GM13977 (cell line): ENCODE results near the gene AZU1.
A peak's percentile ranks its signal among the peaks of the same experiment; 100 is the strongest.

Experiments
- DNase-seq: peaks from one replicate; pipeline ENCODE4 v3.0.0; 2012; ENCODE audit warnings: low spot score
- in situ Hi-C: fragments of 300-500 bp; cut with MboI; formaldehyde crosslinking; loops from one replicate; pipeline ENCODE4 v1.12.0; 2022; ENCODE audit warnings: low sequenced_read_pairs, low pct_unique_long_range_greater_than_20kb, mixed read lengths, inconsistent platforms; ENCODE audit not compliant: unreplicated experiment
- TF ChIP-seq, protein P1 (sequence below): IDR thresholded peaks from 2 replicates; pipeline ENCODE4 v1.5.1; 2012; ENCODE audit warnings: mild to moderate bottlenecking, control low read depth; ENCODE audit not compliant: insufficient read depth; ENCODE audit errors: extremely low read depth, missing control alignments

Gene AZU1

DNA sequence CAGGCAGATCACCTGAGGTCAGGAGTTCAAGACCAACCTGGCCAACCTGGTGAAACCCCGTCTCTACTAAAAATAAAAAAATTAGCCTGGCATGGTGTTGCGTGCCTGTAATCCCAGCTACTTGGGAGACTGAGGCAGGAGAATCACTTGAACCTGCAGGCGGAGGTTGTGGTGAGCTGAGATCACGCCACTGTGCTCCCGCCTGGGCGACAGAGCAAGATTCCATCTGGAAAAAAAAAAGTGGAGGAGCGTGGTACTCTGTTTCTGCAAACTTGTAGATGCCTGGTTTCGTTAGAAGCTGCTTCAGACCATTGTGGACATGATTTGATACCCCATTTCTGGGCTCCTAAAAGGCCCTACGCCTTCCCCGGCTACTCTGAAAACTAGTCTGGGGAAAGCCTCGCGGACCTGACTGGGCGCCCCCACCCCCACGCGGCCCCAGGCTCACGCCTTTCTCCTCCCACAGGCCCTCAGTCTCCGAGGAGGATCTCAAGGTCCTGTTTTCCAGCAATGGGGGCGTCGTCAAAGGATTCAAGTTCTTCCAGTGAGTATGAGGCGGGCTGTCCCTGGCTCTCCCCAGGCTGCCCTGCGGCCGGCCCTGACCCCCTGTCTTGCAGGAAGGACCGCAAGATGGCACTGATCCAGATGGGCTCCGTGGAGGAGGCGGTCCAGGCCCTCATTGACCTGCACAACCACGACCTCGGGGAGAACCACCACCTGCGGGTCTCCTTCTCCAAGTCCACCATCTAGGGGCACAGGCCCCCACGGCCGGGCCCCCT is 17.4 kb upstream of the AZU1 start:
- DNase-seq = no peak
- in situ Hi-C loops = no loop called here
- TF ChIP-seq, protein P1, sequence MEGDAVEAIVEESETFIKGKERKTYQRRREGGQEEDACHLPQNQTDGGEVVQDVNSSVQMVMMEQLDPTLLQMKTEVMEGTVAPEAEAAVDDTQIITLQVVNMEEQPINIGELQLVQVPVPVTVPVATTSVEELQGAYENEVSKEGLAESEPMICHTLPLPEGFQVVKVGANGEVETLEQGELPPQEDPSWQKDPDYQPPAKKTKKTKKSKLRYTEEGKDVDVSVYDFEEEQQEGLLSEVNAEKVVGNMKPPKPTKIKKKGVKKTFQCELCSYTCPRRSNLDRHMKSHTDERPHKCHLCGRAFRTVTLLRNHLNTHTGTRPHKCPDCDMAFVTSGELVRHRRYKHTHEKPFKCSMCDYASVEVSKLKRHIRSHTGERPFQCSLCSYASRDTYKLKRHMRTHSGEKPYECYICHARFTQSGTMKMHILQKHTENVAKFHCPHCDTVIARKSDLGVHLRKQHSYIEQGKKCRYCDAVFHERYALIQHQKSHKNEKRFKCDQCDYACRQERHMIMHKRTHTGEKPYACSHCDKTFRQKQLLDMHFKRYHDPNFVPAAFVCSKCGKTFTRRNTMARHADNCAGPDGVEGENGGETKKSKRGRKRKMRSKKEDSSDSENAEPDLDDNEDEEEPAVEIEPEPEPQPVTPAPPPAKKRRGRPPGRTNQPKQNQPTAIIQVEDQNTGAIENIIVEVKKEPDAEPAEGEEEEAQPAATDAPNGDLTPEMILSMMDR = no peak

DNA sequence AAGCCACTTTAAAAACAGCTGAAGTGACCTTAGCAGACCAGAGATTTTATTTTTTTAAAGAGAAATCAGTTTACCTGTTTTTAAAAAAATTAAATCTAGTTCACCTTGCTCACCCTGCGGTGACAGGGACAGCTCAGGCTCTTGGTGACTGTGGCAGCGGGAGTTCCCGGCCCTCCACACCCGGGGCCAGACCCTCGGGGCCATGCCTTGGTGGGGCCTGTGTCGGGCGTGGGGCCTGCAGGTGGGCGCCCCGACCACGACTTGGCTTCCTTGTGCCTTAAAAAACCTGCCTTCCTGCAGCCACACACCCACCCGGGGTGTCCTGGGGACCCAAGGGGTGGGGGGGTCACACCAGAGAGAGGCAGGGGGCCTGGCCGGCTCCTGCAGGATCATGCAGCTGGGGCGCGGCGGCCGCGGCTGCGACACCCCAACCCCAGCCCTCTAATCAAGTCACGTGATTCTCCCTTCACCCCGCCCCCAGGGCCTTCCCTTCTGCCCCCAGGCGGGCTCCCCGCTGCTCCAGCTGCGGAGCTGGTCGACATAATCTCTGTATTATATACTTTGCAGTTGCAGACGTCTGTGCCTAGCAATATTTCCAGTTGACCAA is 16.7 kb upstream of the AZU1 start:
- TF ChIP-seq, protein P1 = no peak
- in situ Hi-C loops = no loop called here
- no peak for DNase-seq

DNA sequence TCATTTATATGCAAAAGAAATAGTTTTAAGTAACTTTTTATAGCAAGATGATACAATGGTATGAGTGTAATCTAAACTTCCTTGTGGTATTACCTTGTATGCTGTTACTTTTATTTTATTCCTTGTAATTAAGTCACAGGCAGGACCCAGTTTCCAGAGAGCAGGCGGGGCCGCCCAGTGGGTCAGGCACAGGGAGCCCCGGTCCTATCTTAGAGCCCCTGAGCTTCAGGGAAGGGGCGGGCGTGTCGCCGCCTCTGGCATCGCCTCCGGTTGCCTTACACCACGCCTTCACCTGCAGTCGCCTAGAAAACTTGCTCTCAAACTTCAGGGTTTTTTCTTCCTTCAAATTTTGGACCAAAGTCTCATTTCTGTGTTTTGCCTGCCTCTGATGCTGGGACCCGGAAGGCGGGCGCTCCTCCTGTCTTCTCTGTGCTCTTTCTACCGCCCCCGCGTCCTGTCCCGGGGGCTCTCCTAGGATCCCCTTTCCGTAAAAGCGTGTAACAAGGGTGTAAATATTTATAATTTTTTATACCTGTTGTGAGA is 16.1 kb upstream of the AZU1 start:
- TF ChIP-seq, protein P1 = no peak
- in situ Hi-C loops = no loop called here
- peak; percentile 43 for DNase-seq

DNA sequence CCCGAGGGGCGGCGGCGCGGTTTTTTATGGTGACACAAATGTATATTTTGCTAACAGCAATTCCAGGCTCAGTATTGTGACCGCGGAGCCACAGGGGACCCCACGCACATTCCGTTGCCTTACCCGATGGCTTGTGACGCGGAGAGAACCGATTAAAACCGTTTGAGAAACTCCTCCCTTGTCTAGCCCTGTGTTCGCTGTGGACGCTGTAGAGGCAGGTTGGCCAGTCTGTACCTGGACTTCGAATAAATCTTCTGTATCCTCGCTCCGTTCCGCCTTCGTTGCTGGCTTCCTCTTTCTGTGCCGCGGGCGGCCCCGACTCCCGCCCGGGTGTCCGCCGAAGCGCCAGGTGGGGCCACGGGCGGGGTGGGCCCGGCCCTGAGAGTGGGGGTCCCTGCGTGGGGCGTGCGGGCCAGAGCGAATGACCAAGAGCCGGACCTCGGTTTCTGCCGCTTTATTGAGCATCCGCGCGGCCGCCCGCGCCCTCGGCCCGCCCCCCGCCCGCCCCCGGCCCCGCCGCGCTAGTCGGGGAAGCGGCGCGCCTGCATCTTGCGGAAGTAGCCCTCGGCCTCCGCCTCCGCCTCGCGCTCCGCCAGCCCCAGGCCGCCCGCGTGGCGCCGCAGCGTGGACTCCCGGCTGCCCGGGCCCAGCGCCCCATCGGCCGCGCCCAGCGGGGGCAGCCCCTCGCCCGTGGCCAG is 15.4 kb upstream of the AZU1 start:
- TF ChIP-seq, protein P1 = no peak
- in situ Hi-C loops = no loop called here
- peak; percentile 57 for DNase-seq

DNA sequence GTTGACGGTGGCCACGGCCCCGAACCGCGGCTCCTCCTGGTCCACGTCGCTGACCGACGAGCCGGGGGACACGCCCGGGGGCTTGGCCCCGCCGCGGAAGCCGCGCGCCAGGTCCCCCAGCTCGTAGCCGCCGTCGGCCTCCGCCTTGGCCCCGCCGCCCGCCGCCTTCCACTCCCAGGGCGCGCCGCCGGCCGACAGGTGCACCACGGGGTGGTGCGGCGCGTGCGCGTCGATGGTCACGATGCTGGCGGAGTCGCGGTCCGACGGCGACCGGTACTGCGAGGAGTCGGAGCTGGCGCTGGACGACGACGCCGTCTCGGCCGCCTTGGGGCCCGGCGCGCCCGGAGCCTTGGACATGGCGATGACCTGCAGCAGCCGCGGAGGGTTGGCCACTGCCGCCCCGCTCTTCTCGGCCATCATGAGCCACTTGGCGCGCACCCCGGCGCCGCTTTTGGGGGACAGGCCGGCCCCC is 14.9 kb upstream of the AZU1 start:
- TF ChIP-seq, protein P1 = no peak
- in situ Hi-C loops = no loop called here
- DNase-seq = peak; percentile 38
